HepG2 (cell line): Measurements from ENCODE around the gene TMCO6. TPM values are rescaled to one million over a fixed set of nuclear protein-coding genes. Genes with fewer than 3 reads are reported as not detected.
"Not testable (repeated sequence)": the region's sequence is repeated elsewhere in the genome, so short reads cannot be mapped to it uniquely, and the experiment has no call there.

Source experiments
- ATAC-seq: fragments of 200-7000 bp; cut with Tn5 transposase; 3 replicates; pipeline ENCODE4 v1.9.1; 2020; ENCODE audit warnings: mild to moderate bottlenecking, moderate library complexity
- BruUV-seq: library from RNA; stranded (reverse); fragments of 400-500 nt; replicated peaks from 2 replicates; lab custom pipeline; 2021; lab: Mats Ljungman, UMichigan
- CTCF ChIA-PET: fragments of 300-600 bp; formaldehyde crosslinking; extraction: SDS; loops from one replicate; lab custom pipeline; 2021; ENCODE audit warnings: low total read pairs, inconsistent platforms, low intra/inter-chr PET ratio; lab: Yijun Ruan, JAX
- POLR2A ChIA-PET: fragments of 350-600 bp; sonication (Branson Sonifier 250); formaldehyde crosslinking; loops from one replicate; lab custom pipeline; 2020; ENCODE audit warnings: antibody characterized with exemption, inconsistent platforms; lab: Yijun Ruan, JAX
- DNase-seq: peaks from one replicate; pipeline ENCODE4 v3.0.0-alpha.2; 2015; ENCODE audit warnings: low spot score
- FAIRE-seq: peaks from 3 replicates; lab custom pipeline; 2011; peaks lifted over from hg19 to GRCh38; lab: Jason Lieb, UNC
- H2AFZ ChIP-seq: one replicate; pipeline ENCODE4 v1.6.1; 2011; ENCODE audit warnings: low read length, inconsistent platforms
- H3K27ac ChIP-seq: fragments of 300-600 bp; 3 replicates; pipeline ENCODE4 v1.8.0; 2011; ENCODE audit warnings: mixed run types, mild to moderate bottlenecking, mixed read lengths, low read length, inconsistent platforms; ENCODE audit not compliant: insufficient read depth; ENCODE audit errors: extremely low read length
- H3K27me3 ChIP-seq, 2 experiments: fragments of 200-600 bp in 1 of 2; 2 replicates in 1 of 2; 3 replicates in 1 of 2; pipeline versions ENCODE4 v1.6.0 to v1.8.0; 2011; ENCODE audit warnings: low read length in 2 of 2, mild to moderate bottlenecking in 2 of 2, moderate library complexity in 2 of 2, inconsistent platforms in 1 of 2; ENCODE audit not compliant: insufficient read depth in 2 of 2, control insufficient read depth in 1 of 2
- H3K36me3 ChIP-seq, 2 experiments: fragments of 200-600 bp in 1 of 2; replicated peaks in 1 of 2; 2 replicates in 1 of 2; 3 replicates in 1 of 2; pipeline versions ENCODE4 v1.5.1 to v1.8.0; 2011; ENCODE audit warnings: low read length in 2 of 2, inconsistent platforms in 1 of 2; ENCODE audit not compliant: insufficient read depth in 2 of 2, control insufficient read depth in 1 of 2
- H3K4me1 ChIP-seq: 2 replicates; pipeline ENCODE4 v1.5.1; 2012; ENCODE audit warnings: low read length, inconsistent platforms; ENCODE audit not compliant: insufficient read depth
- H3K4me2 ChIP-seq: 2 replicates; pipeline ENCODE4 v1.6.0; 2011; ENCODE audit warnings: low read depth, low read length, inconsistent platforms
- H3K4me3 ChIP-seq, 3 experiments: fragments of 200-600 bp in 1 of 3; sonication (generic), shearing (Covaris generic) in 1 of 3; replicated peaks in 1 of 3; 2 replicates each; pipeline ENCODE4 v1.5.1; 2011 to 2016; ENCODE audit warnings: low read length in 3 of 3, inconsistent platforms in 2 of 3, low read depth in 2 of 3, mild to moderate bottlenecking in 2 of 3, control low read depth in 1 of 3, mixed read lengths in 1 of 3; ENCODE audit not compliant: insufficient read depth in 1 of 3
- H3K79me2 ChIP-seq: one replicate; pipeline ENCODE4 v1.6.1; 2011; ENCODE audit warnings: low read length, inconsistent platforms; ENCODE audit not compliant: insufficient read depth
- H3K9ac ChIP-seq: 2 replicates; pipeline ENCODE4 v1.6.0; 2011; ENCODE audit warnings: mild to moderate bottlenecking, low read depth, low read length, inconsistent platforms; ENCODE audit not compliant: insufficient read depth
- H3K9me3 ChIP-seq: 2 replicates; pipeline ENCODE4 v1.5.1; 2012; ENCODE audit warnings: mild to moderate bottlenecking, low read length
- H4K20me1 ChIP-seq: 2 replicates; pipeline ENCODE4 v1.6.0; 2011; ENCODE audit warnings: inconsistent platforms, mild to moderate bottlenecking, low read length, moderate library complexity; ENCODE audit not compliant: insufficient read depth
- ATF7 ChIP-seq, 2 experiments: fragments of 450-650 bp in 1 of 2; sonication (generic) in 1 of 2; formaldehyde crosslinking in 1 of 2; IDR thresholded peaks; 2 replicates each; pipeline versions ENCODE4 v1.4.0 to v1.6.1; 2016 to 2020; ENCODE audit warnings: antibody characterized with exemption in 1 of 2, mild to moderate bottlenecking in 1 of 2, missing genetic modification reagents in 1 of 2
- HNRNPH1 ChIP-seq: fragments of 200-400 bp; formaldehyde crosslinking; optimal IDR thresholded peaks from 2 replicates; pipeline ENCODE3; 2017; ENCODE audit warnings: mild to moderate bottlenecking, low read depth, low read length
- ZFP36 ChIP-seq: fragments of 150-350 bp; IDR thresholded peaks from 2 replicates; pipeline ENCODE4 v1.6.1; 2018; ENCODE audit warnings: borderline replicate concordance, low read length, low read depth; ENCODE audit not compliant: partially characterized antibody
- ZNF724P ChIP-seq: sonication (generic); formaldehyde crosslinking; IDR thresholded peaks from 2 replicates; pipeline ENCODE4 v1.8.0; 2022; ENCODE audit warnings: missing genetic modification reagents, borderline replicate concordance
- ZNF891 ChIP-seq: sonication (generic); formaldehyde crosslinking; IDR thresholded peaks from 2 replicates; pipeline ENCODE4 v1.5.0; 2020; ENCODE audit warnings: mild to moderate bottlenecking, missing genetic modification reagents
- ZSCAN30 ChIP-seq: sonication (generic); formaldehyde crosslinking; IDR thresholded peaks from 2 replicates; pipeline ENCODE4 v1.5.0; 2020; ENCODE audit warnings: mild to moderate bottlenecking, missing genetic modification reagents
- WGBS: methylation state at CpG from one replicate; pipeline ENCODE4 v1.1.6; 2017; ENCODE audit warnings: low lambda C conversion rate; 5-methylcytosine and 5-hydroxymethylcytosine counted together
- in situ Hi-C: cut with HindIII; loops from 2 replicates; pipeline ENCODE4 v1.10.0; 2017; ENCODE audit warnings: low pct_unique_long_range_greater_than_20kb; ENCODE audit not compliant: extremely low pct_ligation_motif_present
- intact Hi-C: fragments of 100-400 bp; cut with micrococcal nuclease; formaldehyde crosslinking; loops from one replicate; pipeline ENCODE4 v1.10.0; 2022; ENCODE audit not compliant: unreplicated experiment
- polyA plus RNA-seq, 8 experiments: library from polyadenylated mRNA; depleted of rRNA in 3 of 8; stranded (reverse) in 7 of 8; unstranded in 1 of 8; fragments of >200 nt; fragmentation: Illumina TruSeq in 4 of 8; extraction: Trizol in 4 of 8; gene quantifications; 2 replicates each; pipeline versions ENCODE4 v1.2.1 to v1.2.3, GENCODE V29; 2011 to 2016; ENCODE audit warnings: low read depth in 4 of 8, missing spikeins in 1 of 8, mixed read lengths in 1 of 8; ENCODE audit not compliant: insufficient read depth in 1 of 8
- total RNA-seq, 5 experiments: library from RNA; depleted of rRNA; stranded (reverse); fragments of >200 nt; fragmentation: Illumina TruSeq; extraction: Trizol; gene quantifications; 2 replicates each; pipeline ENCODE4 v1.2.3, GENCODE V29; 2016; ENCODE audit warnings: low read depth in 1 of 5

The TMCO6 gene
- total and polyA plus RNA-seq, 2 of the 13 experiments (the other 11 are each of a cell fraction or from before 2014, with no cell fraction given) = 16.6 to 28.2 TPM

DNA sequence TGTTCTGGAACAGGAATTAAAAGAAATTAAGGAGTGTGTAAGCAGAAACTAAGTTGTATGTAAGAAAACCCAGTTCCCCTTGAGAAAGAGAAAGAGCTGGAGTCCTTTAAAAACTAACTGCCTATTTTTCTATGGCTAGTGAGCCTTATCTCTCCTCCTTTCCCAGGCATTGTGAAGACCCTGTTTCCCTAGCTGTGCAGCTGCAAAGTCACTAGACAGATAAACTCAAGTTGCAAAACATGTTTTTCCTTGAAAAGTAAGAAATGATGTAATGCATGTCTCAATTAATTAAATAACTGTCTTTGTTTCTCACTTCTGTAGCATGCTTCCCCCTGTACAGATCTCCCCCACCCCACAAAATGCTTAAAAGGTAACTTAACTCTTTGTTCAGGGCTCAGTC lies 16.2 kb upstream of the TMCO6 start:
- FAIRE-seq; H3K4me3 ChIP-seq; H3K27me3 ChIP-seq; H3K36me3 ChIP-seq; H3K4me1 ChIP-seq; CTCF ChIA-PET; DNase-seq; intact Hi-C loops; H2AFZ ChIP-seq; in situ Hi-C loops; POLR2A ChIA-PET; BruUV-seq; H3K79me2 ChIP-seq; ATAC-seq; H3K27ac ChIP-seq; H3K9ac ChIP-seq; H4K20me1 ChIP-seq; H3K4me2 ChIP-seq; TF ChIP-seq ATF7 (CRISPR knock-in tag; IDR thresholded peaks at IDR 0.05): not testable (repeated sequence)
- TF ChIP-seq ATF7 (IDR thresholded peaks at IDR 0.05) = peak; percentile 14; the same call in 1 of the 2 replicates
- H3K9me3 ChIP-seq = peaks cover 16% of the 10 kb centered on the region

DNA sequence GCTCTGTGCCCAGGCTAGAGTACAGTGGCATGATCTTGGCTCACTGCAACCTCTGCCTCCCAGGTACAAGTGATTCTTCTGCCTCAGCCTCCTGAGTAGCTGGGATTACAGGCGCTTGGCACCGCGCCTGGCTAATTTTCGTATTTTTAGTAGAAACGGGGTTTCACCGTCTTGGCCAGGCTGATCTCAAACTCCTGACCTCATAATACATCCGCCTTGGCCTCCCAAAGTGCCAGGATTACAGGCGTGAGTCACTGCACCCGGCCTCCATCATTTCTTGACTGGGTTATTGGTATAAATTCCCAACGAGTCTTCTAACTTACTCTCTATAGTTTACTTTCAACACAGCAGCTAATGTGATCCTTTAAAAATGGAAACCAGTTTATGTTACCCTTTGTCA lies 14.4 kb upstream of the TMCO6 start:
- ATAC-seq, H3K4me3 ChIP-seq, BruUV-seq, H3K27me3 ChIP-seq, DNase-seq, CTCF ChIA-PET, H3K4me1 ChIP-seq, H3K4me2 ChIP-seq, POLR2A ChIA-PET, H3K79me2 ChIP-seq, in situ Hi-C loops, H4K20me1 ChIP-seq, FAIRE-seq, H3K36me3 ChIP-seq, intact Hi-C loops, H2AFZ ChIP-seq, H3K9ac ChIP-seq, H3K27ac ChIP-seq: not testable (repeated sequence)
- peaks cover 25% of the 10 kb centered on the region for H3K9me3 ChIP-seq
- WGBS = 75% methylated on average over 10 of the region's 10 CpGs

DNA sequence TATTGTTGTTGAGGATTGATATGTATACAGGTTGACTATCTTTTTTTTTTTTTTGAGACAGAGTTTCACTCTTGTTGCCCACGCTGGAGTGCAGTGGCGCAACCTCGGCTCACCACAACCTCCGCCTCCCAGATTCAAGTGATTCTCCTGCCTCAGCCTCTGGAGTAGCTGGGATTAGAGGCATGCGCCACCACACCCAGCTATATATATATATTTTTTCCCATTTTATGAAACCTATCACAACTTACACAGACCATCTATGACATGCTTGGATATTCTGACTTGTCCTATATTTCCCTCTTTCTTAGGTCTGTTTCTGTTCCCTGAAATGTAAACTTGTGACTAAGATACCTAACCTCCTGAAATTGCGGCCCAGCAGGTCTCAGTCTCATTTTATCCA lies 11.3 kb upstream of the TMCO6 start:
- in situ Hi-C loops = no loop called here
- no peaks in the 10 kb centered on the region for H4K20me1 ChIP-seq
- H2AFZ ChIP-seq = no peak overlapping the region
- H3K4me2 ChIP-seq = no peak overlapping the region
- intact Hi-C loops = no loop called here
- H3K4me3 ChIP-seq = no peak overlapping the region
- H3K9ac ChIP-seq = no peak overlapping the region
- 73% methylated on average over 6 of the region's 6 CpGs for WGBS
- H3K36me3 ChIP-seq = no peaks in the 10 kb centered on the region
- ATAC-seq (no peak), DNase-seq (no peak), FAIRE-seq (no peak)
- BruUV-seq = no TSS peak
- H3K79me2 ChIP-seq = no peaks in the 10 kb centered on the region
- peaks cover 25% of the 10 kb centered on the region for H3K9me3 ChIP-seq
- peaks cover 8% of the 10 kb centered on the region for H3K4me1 ChIP-seq
- no peak overlapping the region for H3K27ac ChIP-seq
- H3K27me3 ChIP-seq = no peaks in the 10 kb centered on the region
- CTCF ChIA-PET = no interaction called here
- no peak for TF ChIP-seq ZSCAN30 (CRISPR knock-in tag)
- no peak for TF ChIP-seq ZNF891 (CRISPR knock-in tag)
- peak; percentile 69 for TF ChIP-seq ZFP36
- TF ChIP-seq HNRNPH1 = no peak
- TF ChIP-seq ZNF724P (CRISPR knock-in tag) = peak; percentile 99
- POLR2A ChIA-PET = no interaction called here
